Breast epithelium (tissue), 4 donors: Measurements from ENCODE around the gene PDGFRA. TPM values are rescaled to one million over a fixed set of nuclear protein-coding genes. Genes with fewer than 3 reads are reported as not detected.

Experiments
- DNase-seq, 2 donors: peaks; one replicate each; pipeline ENCODE4 v3.0.0-alpha.2; 2019; ENCODE audit warnings: low spot score in 2 of 2
- H3K27ac ChIP-seq, 2 donors: fragments of 200-600 bp; sonication (generic) in 1 of 2; one replicate each; pipeline ENCODE4 v1.5.1; 2016 to 2019; ENCODE audit warnings: mild to moderate bottlenecking in 1 of 2
- H3K27me3 ChIP-seq, 2 donors: fragments of 200-600 bp; sonication (generic) in 1 of 2; one replicate each; pipeline versions ENCODE4 v1.5.1 to v1.6.0; 2017 to 2019; ENCODE audit warnings: control low read depth in 1 of 2, mild to moderate bottlenecking in 1 of 2
- H3K36me3 ChIP-seq: fragments of 200-600 bp; one replicate; pipeline ENCODE4 v1.5.1; 2019
- H3K4me1 ChIP-seq, 2 donors: fragments of 200-600 bp; sonication (generic); one replicate each; pipeline ENCODE4 v1.5.1; 2016 to 2019; ENCODE audit warnings: control low read depth in 1 of 2
- H3K4me3 ChIP-seq, 3 donors: fragments of 200-600 bp; sonication (generic); 1 replicate in 2 of 3; 2 replicates in 1 of 3; pipeline ENCODE4 v1.5.1; 2016 to 2019; ENCODE audit warnings: mild to moderate bottlenecking in 3 of 3, moderate library complexity in 2 of 3
- H3K9me3 ChIP-seq, 2 donors: fragments of 200-600 bp; sonication (generic) in 1 of 2; one replicate each; pipeline ENCODE4 v1.5.1; 2016 to 2019; ENCODE audit warnings: control low read depth in 1 of 2
- POLR2A ChIP-seq: fragments of 450-650 bp; IDR thresholded peaks from one replicate; pipeline ENCODE4 v1.6.1; 2016; ENCODE audit warnings: antibody characterized with exemption, mild to moderate bottlenecking, moderate library complexity
- POLR2AphosphoS5 ChIP-seq, 3 donors: sonication (generic); formaldehyde crosslinking; IDR thresholded peaks; one replicate each; pipeline ENCODE4 v1.6.1; 2017; ENCODE audit warnings: antibody characterized with exemption in 3 of 3
- intact Hi-C: fragments of 100-400 bp; cut with DNase I; formaldehyde crosslinking; loops from one replicate; pipeline ENCODE4 v1.15.1; 2023; ENCODE audit warnings: low total_unique reads
- total RNA-seq, 3 donors: library from RNA; depleted of rRNA; stranded (reverse); fragments of >200 nt; gene quantifications; one replicate each; pipeline ENCODE4 v1.1.0, GENCODE V29; 2016
- TF ChIP-seq, protein P1 (sequence below), 3 donors: fragments of 450-650 bp; IDR thresholded peaks; one replicate each; pipeline ENCODE4 v1.5.1; 2016 to 2017; ENCODE audit warnings: antibody characterized with exemption in 3 of 3, mild to moderate bottlenecking in 3 of 3, moderate library complexity in 3 of 3

Gene PDGFRA
- total RNA-seq, 3 donors from 2014 or later: 125 to 154 (median 130) TPM

DNA sequence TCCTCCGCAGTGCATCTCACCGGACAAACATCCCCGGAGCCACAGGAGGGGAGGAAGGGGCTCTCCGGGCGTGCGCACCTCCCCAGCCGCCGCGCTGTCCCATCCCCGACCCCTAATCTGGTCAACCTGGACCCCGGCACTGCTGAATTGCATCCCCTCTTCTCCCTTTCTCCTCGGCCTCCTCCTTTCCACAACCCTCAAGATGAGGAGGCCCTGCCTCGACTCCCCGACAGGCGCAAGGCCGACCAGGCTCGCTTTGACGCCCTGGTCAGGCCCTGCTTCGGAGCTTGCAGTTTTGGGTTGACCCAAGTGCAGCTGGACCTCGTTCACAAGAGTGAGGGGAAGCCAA is 2.3 kb downstream of the PDGFRA start:
- intact Hi-C loops: no loop called here
- peak overlapping the region; percentile 86 to 93 for H3K27ac ChIP-seq
- peaks cover 0 to 6% of the 10 kb centered on the region in 2 donors for H3K4me1 ChIP-seq
- H3K27me3 ChIP-seq: peaks cover 0 to 18% of the 10 kb centered on the region in 2 donors
- H3K9me3 ChIP-seq: no peaks in the 10 kb centered on the region
- H3K36me3 ChIP-seq: no peaks in the 10 kb centered on the region
- TF ChIP-seq, protein P1, sequence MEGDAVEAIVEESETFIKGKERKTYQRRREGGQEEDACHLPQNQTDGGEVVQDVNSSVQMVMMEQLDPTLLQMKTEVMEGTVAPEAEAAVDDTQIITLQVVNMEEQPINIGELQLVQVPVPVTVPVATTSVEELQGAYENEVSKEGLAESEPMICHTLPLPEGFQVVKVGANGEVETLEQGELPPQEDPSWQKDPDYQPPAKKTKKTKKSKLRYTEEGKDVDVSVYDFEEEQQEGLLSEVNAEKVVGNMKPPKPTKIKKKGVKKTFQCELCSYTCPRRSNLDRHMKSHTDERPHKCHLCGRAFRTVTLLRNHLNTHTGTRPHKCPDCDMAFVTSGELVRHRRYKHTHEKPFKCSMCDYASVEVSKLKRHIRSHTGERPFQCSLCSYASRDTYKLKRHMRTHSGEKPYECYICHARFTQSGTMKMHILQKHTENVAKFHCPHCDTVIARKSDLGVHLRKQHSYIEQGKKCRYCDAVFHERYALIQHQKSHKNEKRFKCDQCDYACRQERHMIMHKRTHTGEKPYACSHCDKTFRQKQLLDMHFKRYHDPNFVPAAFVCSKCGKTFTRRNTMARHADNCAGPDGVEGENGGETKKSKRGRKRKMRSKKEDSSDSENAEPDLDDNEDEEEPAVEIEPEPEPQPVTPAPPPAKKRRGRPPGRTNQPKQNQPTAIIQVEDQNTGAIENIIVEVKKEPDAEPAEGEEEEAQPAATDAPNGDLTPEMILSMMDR (IDR thresholded peaks at IDR 0.05): no peak
- TF ChIP-seq POLR2A (no peak), POLR2AphosphoS5 (IDR thresholded peaks at IDR 0.05) (no peak)
- no peak for DNase-seq
- H3K4me3 ChIP-seq: peak overlapping the region; percentile 56 to 82 (median 71)

DNA sequence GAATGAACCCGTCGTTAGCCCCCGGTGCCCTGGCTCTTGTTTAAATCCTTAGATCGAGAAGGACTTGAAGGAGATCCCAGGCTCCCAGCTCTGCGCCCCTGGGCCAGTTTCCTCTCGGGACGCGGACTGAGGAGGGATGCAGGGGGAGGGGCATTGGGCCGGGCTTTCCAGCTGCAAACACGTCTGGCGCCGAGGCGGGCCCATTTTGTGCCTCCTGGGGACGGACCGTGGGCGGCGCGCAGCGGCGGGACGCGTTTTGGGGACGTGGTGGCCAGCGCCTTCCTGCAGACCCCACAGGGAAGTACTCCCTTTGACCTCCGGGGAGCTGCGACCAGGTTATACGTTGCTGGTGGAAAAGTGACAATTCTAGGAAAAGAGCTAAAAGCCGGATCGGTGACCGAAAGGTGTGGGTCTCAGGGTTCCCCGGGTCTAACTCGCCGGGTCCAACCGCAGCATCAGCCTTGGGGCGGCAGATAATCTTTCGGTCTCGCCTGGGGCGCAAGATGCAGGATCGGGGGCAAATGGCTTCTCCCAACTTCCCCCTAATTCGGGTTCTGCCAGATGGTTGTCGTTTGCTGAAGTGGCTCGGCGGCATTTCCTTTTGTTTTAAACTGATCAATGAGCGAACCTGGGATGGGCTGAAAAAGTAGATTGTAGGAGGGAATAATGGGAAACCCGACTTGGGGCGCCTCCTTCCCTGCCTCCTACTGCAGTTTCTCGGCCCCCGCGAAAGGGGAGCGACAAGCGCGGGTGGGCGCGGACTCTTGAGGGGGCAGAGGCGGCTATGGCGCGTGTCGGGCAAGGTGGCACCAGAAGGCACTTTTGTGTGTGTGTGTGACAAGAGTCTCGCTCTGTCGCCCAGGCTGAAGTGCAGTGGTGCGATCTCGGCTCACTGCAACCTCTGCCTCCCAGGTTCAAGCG is 2.9 kb downstream of the PDGFRA start:
- H3K4me3 ChIP-seq: peak overlapping the region; percentile 56 to 82 (median 71)
- peaks cover 0 to 18% of the 10 kb centered on the region in 2 donors for H3K27me3 ChIP-seq
- TF ChIP-seq POLR2A (no peak), POLR2AphosphoS5 (IDR thresholded peaks at IDR 0.05) (no peak)
- TF ChIP-seq, protein P1 (IDR thresholded peaks at IDR 0.05): no peak
- intact Hi-C loops: no loop called here
- DNase-seq: peak in 1 of 2 donors; percentile 37
- peak overlapping the region; percentile 86 to 93 for H3K27ac ChIP-seq
- no peaks in the 10 kb centered on the region for H3K36me3 ChIP-seq
- peaks cover 0 to 6% of the 10 kb centered on the region in 2 donors for H3K4me1 ChIP-seq
- no peaks in the 10 kb centered on the region for H3K9me3 ChIP-seq

DNA sequence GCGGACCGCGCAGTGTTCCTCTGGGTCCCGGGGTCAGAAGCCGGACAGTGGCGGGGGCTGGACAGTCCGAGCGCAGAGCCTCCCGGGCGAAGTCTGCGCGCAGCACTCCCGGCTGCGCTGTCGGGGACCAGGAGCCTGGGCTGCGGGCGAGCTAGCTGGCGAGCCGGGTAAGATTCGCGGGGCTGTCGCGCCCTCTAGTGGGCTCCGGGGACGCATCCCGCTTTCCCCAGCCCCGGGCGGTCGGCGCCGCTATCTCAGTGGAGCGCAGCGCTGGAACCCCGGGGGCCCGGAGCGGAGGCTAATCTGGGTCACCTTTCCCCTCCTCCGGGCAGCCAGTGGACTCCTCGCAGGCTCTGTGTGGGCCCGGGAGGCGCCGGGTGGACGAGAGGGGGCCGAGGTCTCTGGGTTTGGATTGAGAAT is 4.2 kb downstream of the PDGFRA start:
- Histone ChIP-seq H3K4me3 (peak overlapping the region; percentile 56 to 82 (median 71)), H3K9me3 (no peaks in the 10 kb centered on the region), H3K27me3 (peaks cover 0 to 18% of the 10 kb centered on the region in 2 donors), H3K36me3 (no peaks in the 10 kb centered on the region), H3K27ac (peak overlapping the region; percentile 86 to 93), H3K4me1 (peaks cover 0 to 6% of the 10 kb centered on the region in 2 donors)
- intact Hi-C loops: no loop called here
- TF ChIP-seq, protein P1 (IDR thresholded peaks at IDR 0.05): peak; percentile 36 to 76 (median 72)
- TF ChIP-seq POLR2A (no peak), POLR2AphosphoS5 (IDR thresholded peaks at IDR 0.05) (peak in 1 of 3 donors; percentile 29)
- peak; percentile 60 to 79 for DNase-seq

DNA sequence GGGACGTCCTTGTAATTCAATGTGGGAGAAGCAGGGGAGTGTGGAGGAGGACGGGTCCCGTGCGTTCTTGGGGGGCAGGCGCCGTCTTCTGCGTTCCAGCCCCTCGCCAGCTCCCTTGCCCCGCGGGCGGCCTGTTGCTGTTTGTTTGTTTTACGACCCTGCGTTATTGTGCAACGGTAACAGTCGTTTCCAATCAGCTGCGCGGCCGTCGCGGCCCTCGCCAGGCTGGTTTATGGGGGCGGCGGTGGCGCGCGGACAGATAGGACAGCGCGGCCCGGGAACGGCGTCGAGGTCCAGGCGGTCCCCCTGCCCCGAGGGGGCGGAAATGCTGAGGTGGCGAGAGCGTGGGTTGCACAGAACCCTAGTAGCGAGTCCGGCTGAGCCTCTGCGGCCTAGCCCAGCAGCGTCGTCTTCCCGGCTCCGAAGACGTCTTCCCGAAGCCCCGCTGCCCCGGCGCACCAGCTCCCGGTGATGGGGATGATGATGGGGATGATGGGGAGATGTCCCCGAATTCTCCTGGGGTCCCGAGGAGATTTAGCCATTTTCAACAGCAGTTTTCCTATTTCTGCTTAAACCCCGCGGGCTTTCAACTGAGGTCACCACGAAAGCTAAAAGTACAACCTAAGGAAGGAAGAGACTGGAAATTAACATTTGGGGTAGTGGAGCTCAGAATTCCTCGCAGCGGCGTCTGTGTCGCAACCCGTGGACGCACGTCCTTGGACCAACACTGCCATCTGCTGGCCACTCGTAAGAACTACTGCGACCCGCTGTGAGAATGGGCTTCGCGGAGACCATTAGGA is 4.8 kb downstream of the PDGFRA start:
- H3K27me3 ChIP-seq: peaks cover 0 to 18% of the 10 kb centered on the region in 2 donors
- peaks cover 0 to 6% of the 10 kb centered on the region in 2 donors for H3K4me1 ChIP-seq
- intact Hi-C loops: no loop called here
- H3K9me3 ChIP-seq: no peaks in the 10 kb centered on the region
- DNase-seq: peak; percentile 56 to 72
- H3K4me3 ChIP-seq: peak overlapping the region; percentile 56 to 82 (median 71)
- TF ChIP-seq POLR2AphosphoS5 (IDR thresholded peaks at IDR 0.05) (peak; percentile 15 to 69 (median 46)), POLR2A (no peak)
- TF ChIP-seq, protein P1 (IDR thresholded peaks at IDR 0.05): peak; percentile 91 to 95 (median 93)
- H3K27ac ChIP-seq: peak overlapping the region; percentile 86 to 93
- H3K36me3 ChIP-seq: no peaks in the 10 kb centered on the region
